Breast epithelium (tissue), 4 donors: ENCODE data around the gene ZNF324B. TPM values are rescaled to one million over a fixed set of nuclear protein-coding genes. Genes with fewer than 3 reads are reported as not detected.
"Not testable (repeated sequence)": the region's sequence is repeated elsewhere in the genome, so short reads cannot be mapped to it uniquely, and the experiment has no call there.

ENCODE experiments used
- DNase-seq, 2 donors: peaks; one replicate each; pipeline ENCODE4 v3.0.0-alpha.2; 2019; ENCODE audit warnings: low spot score in 2 of 2
- H3K27ac ChIP-seq, 2 donors: fragments of 200-600 bp; sonication (generic) in 1 of 2; one replicate each; pipeline ENCODE4 v1.5.1; 2016 to 2019; ENCODE audit warnings: mild to moderate bottlenecking in 1 of 2
- H3K27me3 ChIP-seq, 2 donors: fragments of 200-600 bp; sonication (generic) in 1 of 2; one replicate each; pipeline versions ENCODE4 v1.5.1 to v1.6.0; 2017 to 2019; ENCODE audit warnings: control low read depth in 1 of 2, mild to moderate bottlenecking in 1 of 2
- H3K36me3 ChIP-seq: fragments of 200-600 bp; one replicate; pipeline ENCODE4 v1.5.1; 2019
- H3K4me1 ChIP-seq, 2 donors: fragments of 200-600 bp; sonication (generic); one replicate each; pipeline ENCODE4 v1.5.1; 2016 to 2019; ENCODE audit warnings: control low read depth in 1 of 2
- H3K4me3 ChIP-seq, 3 donors: fragments of 200-600 bp; sonication (generic); 1 replicate in 2 of 3; 2 replicates in 1 of 3; pipeline ENCODE4 v1.5.1; 2016 to 2019; ENCODE audit warnings: mild to moderate bottlenecking in 3 of 3, moderate library complexity in 2 of 3
- H3K9me3 ChIP-seq, 2 donors: fragments of 200-600 bp; sonication (generic) in 1 of 2; one replicate each; pipeline ENCODE4 v1.5.1; 2016 to 2019; ENCODE audit warnings: control low read depth in 1 of 2
- CTCF ChIP-seq, 3 donors: fragments of 450-650 bp; IDR thresholded peaks; one replicate each; pipeline ENCODE4 v1.5.1; 2016 to 2017; ENCODE audit warnings: antibody characterized with exemption in 3 of 3, mild to moderate bottlenecking in 3 of 3, moderate library complexity in 3 of 3
- POLR2A ChIP-seq: fragments of 450-650 bp; IDR thresholded peaks from one replicate; pipeline ENCODE4 v1.6.1; 2016; ENCODE audit warnings: antibody characterized with exemption, mild to moderate bottlenecking, moderate library complexity
- POLR2AphosphoS5 ChIP-seq, 3 donors: sonication (generic); formaldehyde crosslinking; IDR thresholded peaks; one replicate each; pipeline ENCODE4 v1.6.1; 2017; ENCODE audit warnings: antibody characterized with exemption in 3 of 3
- intact Hi-C: fragments of 100-400 bp; cut with DNase I; formaldehyde crosslinking; loops from one replicate; pipeline ENCODE4 v1.15.1; 2023; ENCODE audit warnings: low total_unique reads
- total RNA-seq, 3 donors: library from RNA; depleted of rRNA; stranded (reverse); fragments of >200 nt; gene quantifications; one replicate each; pipeline ENCODE4 v1.1.0, GENCODE V29; 2016

Gene ZNF324B
- total RNA-seq, 3 donors from 2014 or later = 6.1 to 9.1 (median 7.2) TPM

DNA sequence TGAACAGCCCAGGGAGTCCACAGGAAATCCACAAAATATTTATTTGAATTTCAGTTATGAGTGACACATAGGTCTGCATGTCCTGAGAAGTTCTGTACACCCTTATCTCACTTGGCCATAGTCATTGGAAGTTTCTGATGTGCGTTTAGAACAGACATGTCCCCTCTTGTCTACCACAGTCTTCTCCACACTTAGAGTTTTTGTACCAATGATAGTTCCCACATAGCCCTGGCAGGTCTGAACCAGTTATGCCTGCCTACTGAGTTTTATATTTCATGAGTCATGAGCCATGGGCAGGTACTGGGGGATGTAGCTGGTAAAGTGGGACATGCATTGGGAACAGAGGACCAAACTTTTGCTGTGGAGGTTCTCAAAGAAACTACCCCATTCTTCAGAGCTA is 22.8 kb upstream of the ZNF324B start:
- TF ChIP-seq POLR2A (no peak), POLR2AphosphoS5 (IDR thresholded peaks at IDR 0.05) (no peak), CTCF (IDR thresholded peaks at IDR 0.05) (no peak)
- intact Hi-C loops = no loop called here

DNA sequence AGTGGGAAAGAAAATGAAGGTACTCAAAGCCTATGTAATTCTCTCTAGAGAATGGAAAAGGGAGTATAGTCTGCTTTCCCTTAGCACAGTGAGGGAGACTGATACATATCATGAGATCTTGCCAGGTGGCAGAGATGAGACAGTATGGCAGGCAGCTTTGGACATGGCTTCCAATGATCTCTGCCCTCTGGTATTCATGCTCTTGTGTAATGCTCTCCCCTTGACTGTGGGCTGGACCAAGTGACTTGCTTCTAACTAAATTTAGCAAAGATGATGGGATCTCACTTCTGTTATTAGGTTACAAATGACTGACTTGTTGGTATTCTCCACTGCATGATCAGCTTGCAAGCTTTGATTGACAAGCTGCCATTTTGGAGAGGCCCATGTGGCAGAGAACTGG is 21.7 kb upstream of the ZNF324B start:
- TF ChIP-seq POLR2A (no peak), CTCF (IDR thresholded peaks at IDR 0.05) (no peak), POLR2AphosphoS5 (IDR thresholded peaks at IDR 0.05) (no peak)
- Histone ChIP-seq H3K4me3 (no peak overlapping the region), H3K4me1 (no peaks in the 10 kb centered on the region), H3K27ac (no peak overlapping the region), H3K27me3 (no peaks in the 10 kb centered on the region), H3K36me3 (peaks cover 13% of the 10 kb centered on the region), H3K9me3 (peaks cover 85 to 86% of the 10 kb centered on the region in 2 donors)
- no peak for DNase-seq
- intact Hi-C loops = no loop called here

More for the DNA sequence above, 22.8 kb upstream of the ZNF324B start:
- no peak overlapping the region for H3K27ac ChIP-seq
- peaks cover 73 to 74% of the 10 kb centered on the region in 2 donors for H3K9me3 ChIP-seq
- peaks cover 1% of the 10 kb centered on the region for H3K36me3 ChIP-seq
- H3K4me1 ChIP-seq = no peaks in the 10 kb centered on the region
- H3K27me3 ChIP-seq = no peaks in the 10 kb centered on the region
- no peak overlapping the region for H3K4me3 ChIP-seq
- no peak for DNase-seq

DNA sequence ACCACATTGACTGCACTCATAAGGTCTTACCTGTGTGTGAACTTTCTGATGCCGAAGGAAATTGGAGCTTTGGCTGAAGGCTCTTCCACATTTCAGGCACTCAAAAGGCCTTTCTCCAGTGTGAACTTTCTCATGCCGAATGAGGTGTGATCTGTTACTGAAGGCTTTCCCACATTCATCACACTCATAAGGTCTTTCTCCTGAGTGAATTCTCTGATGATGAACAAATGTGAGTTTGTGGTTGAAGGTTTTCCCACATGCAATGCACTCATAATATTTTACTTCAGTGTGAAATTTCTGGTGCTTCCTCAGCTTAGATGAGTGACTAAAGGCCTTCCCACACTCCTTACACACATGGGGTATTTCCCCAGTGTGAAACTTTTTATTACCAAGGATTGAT is 17.2 kb upstream of the ZNF324B start:
- TF ChIP-seq POLR2AphosphoS5 (IDR thresholded peaks at IDR 0.05) = no peak
- no peak for TF ChIP-seq POLR2A
- TF ChIP-seq CTCF (IDR thresholded peaks at IDR 0.05) = no peak
- no peaks in the 10 kb centered on the region for H3K4me1 ChIP-seq
- no peak overlapping the region for H3K27ac ChIP-seq
- DNase-seq = no peak
- H3K4me3 ChIP-seq = peak overlapping the region in 1 of 3 donors; percentile 29
- intact Hi-C loops = no loop called here
- H3K27me3 ChIP-seq = no peaks in the 10 kb centered on the region
- peaks cover 99 to 100% of the 10 kb centered on the region in 2 donors for H3K9me3 ChIP-seq
- peaks cover 29% of the 10 kb centered on the region for H3K36me3 ChIP-seq

DNA sequence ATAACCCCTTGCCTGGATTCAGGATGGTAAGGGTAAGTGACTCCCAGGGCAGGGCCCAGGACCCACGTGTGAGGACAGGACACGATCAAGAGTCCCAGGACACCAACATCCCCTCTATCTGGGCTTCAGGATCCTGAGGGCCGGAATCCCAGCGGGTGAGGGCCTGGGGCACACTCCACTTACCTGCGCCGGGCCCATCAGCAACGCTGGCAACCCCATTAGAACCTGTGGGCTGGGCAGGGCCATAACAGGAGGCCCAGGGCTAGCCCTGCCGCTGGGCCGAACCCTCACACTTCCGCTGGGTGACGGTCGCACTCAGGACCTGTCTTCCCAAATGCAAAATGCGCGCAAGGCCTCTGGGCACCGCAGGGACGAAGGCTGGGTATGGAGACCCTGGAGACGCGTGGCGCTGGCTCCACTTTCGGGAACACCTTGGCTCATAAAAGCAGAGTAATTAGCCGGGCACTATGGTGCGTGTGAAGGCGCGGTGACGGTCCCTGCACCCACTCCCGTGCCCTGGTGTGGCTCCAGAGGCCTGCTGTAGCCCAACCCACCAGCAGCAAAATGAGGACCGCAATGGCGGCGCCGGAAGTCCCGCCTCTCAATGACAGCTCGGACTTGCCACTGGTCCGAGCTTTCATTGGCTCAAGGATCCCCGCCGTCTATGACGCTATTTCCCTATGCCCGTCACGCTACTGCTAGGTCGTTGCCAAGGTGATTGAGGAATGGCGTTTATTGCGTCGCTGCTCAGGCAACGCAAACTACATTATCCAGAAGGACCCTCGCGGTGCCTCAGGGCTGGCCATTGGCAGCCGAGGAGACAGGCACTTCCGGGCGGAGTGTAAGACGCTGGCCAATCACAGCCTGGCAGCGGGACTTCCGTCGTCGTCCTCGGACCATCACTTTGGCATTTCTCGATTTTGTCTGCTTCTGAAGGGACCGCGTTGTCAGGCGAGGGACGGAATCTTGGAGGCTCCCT is 11.6 kb upstream of the ZNF324B start, which contains the start of gene ZNF132:
ZNF132 (minus strand) TSS at position 578 of the 979 bp plus-strand sequence; CDS start at position 246, 332 bp downstream.
- peak within 1 kb of the TSS; percentile 75 to 90 for H3K27ac ChIP-seq
- no peaks in the 10 kb centered on the region for H3K27me3 ChIP-seq
- H3K36me3 ChIP-seq = peaks cover 15% of the 10 kb centered on the region
- H3K4me3 ChIP-seq = peak within 1 kb of the TSS; percentile 64 to 92 (median 68)
- TF ChIP-seq POLR2AphosphoS5 (IDR thresholded peaks at IDR 0.05) = peak; percentile 85 to 96 (median 87)
- TF ChIP-seq POLR2A = no peak
- H3K4me1 ChIP-seq = no peaks in the 10 kb centered on the region
- peak; percentile 92 to 99 for DNase-seq
- intact Hi-C loops = no loop called here
- peaks cover 46 to 47% of the 10 kb centered on the region in 2 donors for H3K9me3 ChIP-seq

- peak overlapping the region; percentile 64 to 92 (median 68) for H3K4me3 ChIP-seq
- H3K36me3 ChIP-seq = peaks cover 8% of the 10 kb centered on the region
- peaks cover 39 to 40% of the 10 kb centered on the region in 2 donors for H3K9me3 ChIP-seq
- H3K27me3 ChIP-seq = no peaks in the 10 kb centered on the region
- intact Hi-C loops = no loop called here
- H3K27ac ChIP-seq = peak overlapping the region; percentile 75 to 90
- no peak for DNase-seq
- no peaks in the 10 kb centered on the region for H3K4me1 ChIP-seq
- TF ChIP-seq POLR2AphosphoS5 (IDR thresholded peaks at IDR 0.05) (no peak), CTCF (IDR thresholded peaks at IDR 0.05) (no peak), POLR2A (no peak)
Measured at GRCh38 chr19:58440556-58440955, 10.9 kb upstream of the ZNF324B start.

GRCh38 chr19:58442986-58443385 is 8.4 kb upstream of the ZNF324B start:
- DNase-seq, H3K27ac ChIP-seq, H3K4me1 ChIP-seq, H3K27me3 ChIP-seq, H3K36me3 ChIP-seq, intact Hi-C loops, H3K4me3 ChIP-seq: not testable (repeated sequence)
- H3K9me3 ChIP-seq = peaks cover 15 to 17% of the 10 kb centered on the region in 2 donors

- H3K4me3 ChIP-seq, intact Hi-C loops, H3K4me1 ChIP-seq, H3K27me3 ChIP-seq, H3K9me3 ChIP-seq, DNase-seq, H3K27ac ChIP-seq, H3K36me3 ChIP-seq: not testable (repeated sequence)
Measured at GRCh38 chr19:58448860-58449259, 2.6 kb upstream of the ZNF324B start.

DNA sequence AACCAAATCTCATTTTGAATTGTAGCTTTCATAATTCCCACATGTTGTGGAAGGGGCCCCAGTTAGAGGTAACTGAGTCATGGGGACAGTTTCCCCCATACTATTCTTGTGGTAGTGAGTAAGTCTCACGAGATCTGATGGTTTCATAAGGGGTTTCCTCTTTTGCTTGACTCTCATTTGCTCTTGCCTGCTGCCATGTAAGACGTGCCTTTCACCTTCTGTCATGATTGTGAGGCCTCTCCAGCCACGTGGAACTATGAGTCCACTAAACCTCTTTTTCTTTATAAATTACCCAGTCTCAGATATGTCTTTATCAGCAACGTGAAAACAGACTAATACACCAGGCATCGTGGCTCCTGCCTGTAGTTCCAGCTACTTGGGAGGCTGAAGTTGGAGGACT is 1.4 kb upstream of the ZNF324B start:
- intact Hi-C loops = loop anchor here (1.0 kb wide), 1 partner anchor 27 kb away; no protein-coding TSS in a partner anchor
- H3K27ac ChIP-seq, DNase-seq, H3K36me3 ChIP-seq, H3K9me3 ChIP-seq, H3K4me1 ChIP-seq, H3K27me3 ChIP-seq, H3K4me3 ChIP-seq: not testable (repeated sequence)
